Tongue (tissue), 2 donors: ENCODE data around the gene PDE3B. TPM values are rescaled to one million over a fixed set of nuclear protein-coding genes. Genes with fewer than 3 reads are reported as not detected.
"Not testable (repeated sequence)": the region's sequence is repeated elsewhere in the genome, so short reads cannot be mapped to it uniquely, and the experiment has no call there.

ENCODE experiments used
- DNase-seq: peaks from one replicate; pipeline ENCODE4 v3.0.0-alpha.2; 2015
- total RNA-seq: library from RNA; depleted of rRNA; stranded (reverse); fragments of >200 nt; gene quantifications from one replicate; pipeline ENCODE4 v1.2.3, GENCODE V29; 2014

Gene PDE3B
- total RNA-seq, 1 donor from 2014 or later, result 14.8 TPM

DNA sequence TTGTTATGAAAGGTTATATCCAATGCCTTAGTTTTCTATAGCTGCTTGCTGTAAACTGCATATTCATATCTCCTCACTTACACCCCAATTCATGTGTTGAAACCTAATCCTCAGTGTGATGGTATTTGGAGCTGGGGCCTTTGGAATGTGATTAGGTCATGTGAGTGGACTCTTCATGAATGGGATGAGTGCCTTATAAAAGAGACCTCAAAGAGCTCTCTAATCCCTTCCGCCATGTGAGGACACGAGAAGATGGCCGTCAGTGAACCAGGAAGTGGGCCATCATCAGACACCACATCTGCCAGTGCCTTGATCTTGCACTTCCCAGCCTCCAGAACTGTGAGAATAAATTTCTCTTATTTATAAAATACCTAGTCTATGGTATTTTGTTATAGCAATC is 169.2 kb downstream of the PDE3B start:
- no peak for DNase-seq

DNA sequence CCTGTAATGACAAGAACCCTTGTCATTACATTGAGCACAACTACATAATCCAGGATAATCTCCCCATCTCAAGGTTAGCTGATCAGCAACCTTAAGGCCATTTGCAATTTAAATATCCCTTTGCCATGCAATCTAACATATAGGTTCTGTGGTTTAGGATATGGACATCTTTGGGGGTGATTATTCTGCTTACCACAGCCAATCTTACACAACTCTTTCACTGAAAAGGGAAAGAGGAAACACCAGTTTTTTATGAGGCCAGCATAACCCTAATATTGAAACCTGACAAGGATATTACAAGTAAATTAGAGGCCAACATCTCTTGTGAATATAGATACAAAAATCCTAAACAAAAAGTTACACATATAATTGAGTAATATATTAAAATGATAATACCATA is 169.9 kb downstream of the PDE3B start:
- DNase-seq, result no peak

DNA sequence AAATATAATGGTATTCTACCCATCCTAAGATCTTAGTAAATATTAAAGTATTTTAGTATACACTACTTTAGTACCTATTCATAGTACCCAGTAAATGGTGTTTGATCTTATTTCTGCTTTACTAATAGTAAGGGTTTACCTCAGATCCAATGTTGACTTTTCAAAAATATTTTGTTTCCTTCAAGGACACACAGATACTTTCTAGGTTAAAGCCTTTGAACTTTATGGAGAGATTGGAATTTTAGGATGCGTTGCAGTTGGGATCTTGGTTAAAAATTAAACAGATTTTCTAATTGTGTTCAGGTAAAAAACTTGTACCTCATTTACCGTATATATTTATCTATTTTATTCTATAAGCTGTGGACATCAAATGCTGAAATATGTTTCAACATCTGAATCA is 175.2 kb downstream of the PDE3B start:
- no peak for DNase-seq

DNA sequence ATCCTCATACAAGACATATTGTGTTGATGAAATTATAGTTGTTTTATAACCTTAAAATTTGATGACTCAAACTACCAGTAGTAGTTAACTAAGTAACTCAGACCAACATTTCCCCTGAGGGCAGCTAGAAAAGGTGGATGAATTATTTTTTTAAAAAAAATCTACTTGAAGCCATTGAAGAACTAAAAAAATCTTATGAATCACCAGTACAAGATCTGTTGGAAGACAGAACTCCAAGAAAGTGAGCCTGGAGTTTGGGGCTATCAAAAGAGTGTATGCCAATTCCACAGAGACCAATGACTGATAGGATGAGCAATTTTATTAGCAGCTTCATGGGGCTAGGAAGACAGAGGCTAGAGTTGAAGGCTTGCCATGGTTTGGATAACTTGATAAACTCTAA is 176.0 kb downstream of the PDE3B start:
- no peak for DNase-seq

DNA sequence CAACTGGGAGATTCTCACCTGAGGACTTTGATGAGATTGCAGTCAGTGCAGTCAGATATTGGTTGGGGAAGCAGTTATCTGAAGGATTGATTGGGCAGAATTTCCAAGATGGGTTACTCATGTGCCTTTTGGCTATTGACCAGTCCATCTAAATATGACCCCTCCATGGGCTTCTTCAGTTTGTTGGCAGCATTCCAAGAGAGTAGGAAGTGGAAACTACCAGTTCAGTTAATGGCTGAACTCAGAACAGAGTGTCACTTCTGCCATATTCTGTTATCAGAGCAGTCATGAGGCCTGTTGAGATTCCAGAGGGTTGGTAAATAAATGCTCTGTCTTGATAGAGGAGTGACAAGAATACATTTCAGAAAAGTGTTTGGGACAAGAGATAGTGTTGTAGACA is 177.4 kb downstream of the PDE3B start:
- DNase-seq, result no peak

DNA sequence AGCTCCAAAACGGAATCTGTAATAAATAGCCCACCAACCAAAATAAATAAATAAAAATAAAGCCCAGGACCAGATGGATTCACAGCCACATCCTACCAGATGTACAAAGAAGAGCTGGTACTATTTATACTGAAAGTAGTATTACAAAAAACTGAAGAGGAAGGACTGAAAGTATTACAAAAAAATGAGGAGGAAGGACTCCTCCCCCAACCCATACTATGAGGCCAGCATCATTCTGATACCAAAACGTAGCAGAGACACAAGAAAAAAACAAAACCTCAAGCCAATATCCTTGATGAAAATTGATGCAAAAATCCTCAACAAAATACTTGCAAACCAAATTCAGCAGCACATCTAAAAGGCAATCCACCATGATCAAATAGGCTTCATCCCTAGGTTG is 183.0 kb downstream of the PDE3B start:
- DNase-seq, result no peak

DNA sequence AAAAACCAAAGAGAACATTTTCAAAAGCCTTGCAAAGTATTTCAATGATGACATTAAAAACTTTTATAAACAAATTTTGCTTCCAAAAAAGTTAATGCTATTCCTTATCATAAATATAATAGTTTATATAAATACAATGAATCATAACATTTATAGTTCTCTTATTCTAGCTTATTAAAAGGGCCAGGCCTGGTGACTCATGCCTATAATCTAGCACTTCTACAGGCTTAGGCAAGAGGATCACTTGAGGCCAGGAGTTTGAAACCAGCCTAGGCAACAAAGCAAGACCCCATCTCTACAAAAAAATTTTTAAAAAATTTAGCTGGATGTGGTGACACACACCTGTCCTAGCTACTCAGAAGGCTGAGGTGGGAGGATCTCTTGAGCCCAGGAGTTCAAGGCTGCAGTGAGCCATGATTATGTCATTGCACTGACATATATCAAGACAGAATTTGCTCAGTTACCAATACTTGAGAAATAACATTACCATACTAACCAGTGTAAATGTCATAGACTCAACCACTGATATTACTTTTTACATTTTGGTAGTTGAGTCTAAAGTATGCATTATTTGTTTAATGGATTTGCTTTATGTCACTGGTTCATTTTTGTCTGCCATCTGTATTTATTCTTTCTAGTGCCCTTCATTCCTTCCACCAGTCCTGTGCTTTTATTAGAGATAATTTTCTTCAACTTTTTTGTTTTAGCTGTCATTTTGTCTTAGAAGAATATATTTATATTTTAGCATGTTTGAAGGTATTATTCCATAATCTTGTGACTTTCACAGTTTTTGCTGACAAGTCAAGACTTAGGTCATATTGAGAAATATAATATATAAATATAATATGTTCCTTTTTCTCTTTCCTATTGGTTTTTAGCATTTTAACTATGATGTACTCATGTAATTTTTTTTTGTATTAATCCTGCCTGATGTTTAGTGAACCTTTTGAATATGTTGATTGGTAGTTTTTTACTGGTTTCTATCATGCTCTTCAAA is 192.2 kb downstream of the PDE3B start:
- no peak for DNase-seq

DNA sequence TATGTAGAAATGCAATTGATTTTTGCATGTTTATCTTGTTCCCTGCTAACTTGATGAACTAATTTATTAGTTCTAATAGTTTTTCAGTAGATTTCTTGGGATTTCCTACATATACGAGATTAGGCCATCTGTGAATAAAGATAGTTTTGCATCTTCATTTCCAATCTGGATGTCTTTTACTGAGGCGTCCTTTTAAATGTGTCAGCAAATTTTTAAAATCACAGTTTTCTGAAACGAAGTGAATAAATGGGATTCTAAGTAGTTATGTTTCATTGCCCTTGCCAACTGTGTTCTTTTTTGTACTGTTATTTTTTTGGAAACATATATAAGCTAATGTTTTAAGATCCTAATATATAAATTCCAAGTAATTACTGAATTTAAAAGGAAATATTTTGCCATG is 198.4 kb downstream of the PDE3B start:
- no peak for DNase-seq

DNA sequence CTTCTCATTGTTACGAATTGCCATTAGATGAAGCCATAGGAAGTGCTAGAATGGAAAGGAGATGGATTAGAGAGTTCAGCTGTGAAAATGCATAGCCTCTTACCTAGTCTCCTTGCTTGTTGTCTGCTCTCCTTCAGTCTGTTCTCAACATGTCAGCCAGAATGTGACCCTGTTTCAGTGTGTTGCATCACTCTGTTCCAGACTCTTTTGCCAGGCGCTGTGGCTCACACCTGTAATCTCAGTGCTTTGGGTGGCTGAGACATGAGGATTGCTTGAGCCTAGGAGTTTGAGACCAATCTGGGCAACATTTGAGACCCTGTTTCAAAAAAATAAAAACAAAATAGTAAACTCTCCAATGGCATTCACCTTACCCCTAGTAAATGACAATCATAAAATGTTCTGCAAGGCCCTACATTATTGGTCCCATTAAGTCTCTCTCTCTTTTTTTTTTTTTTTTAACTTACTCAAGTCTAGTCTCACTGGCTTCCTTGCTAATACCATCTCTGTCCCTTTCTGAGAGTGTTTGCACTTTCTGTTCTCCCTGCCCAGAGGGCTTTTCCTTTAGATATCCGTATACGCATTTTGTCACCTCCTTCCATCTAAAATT is 209.1 kb downstream of the PDE3B start:
- no peak for DNase-seq

DNA sequence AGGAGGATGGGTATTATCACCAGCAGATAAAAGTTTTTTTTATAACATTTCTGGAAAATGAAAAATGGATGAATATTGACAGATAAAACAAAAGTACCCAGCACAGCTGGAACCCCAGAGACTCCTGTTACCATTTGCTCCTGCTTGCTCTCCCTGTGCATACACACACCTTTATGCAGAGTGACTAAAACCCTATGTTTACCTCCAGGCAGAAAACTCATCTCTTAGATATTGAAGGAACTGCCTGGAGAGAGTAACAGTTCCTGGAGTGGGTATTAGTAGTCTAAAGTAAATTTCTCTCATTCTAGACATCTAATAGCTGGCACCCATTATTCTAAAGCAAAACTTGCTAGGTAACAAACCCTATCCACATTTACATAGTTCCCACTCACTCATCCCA is 210.5 kb downstream of the PDE3B start:
- DNase-seq, result no peak

DNA sequence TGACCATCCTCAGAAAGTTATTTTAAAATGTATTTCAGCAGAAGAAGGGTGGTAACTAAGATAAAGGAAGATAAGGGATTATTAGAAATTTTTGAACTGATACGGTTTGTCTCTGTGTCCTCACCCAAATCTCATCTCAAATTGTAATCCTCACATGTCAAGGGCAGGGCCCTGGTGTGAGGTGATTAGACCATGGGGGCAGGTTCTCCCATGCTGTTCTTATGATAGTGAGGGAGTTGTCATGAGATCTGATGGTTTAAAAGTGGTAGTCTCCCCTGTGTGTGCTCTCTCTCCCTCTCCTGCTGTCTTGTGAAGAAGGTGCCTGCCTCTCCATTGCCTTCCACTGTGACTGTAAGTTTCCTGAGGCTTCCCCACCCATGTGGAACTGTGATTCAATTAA is 212.3 kb downstream of the PDE3B start:
- DNase-seq, result no peak

DNA sequence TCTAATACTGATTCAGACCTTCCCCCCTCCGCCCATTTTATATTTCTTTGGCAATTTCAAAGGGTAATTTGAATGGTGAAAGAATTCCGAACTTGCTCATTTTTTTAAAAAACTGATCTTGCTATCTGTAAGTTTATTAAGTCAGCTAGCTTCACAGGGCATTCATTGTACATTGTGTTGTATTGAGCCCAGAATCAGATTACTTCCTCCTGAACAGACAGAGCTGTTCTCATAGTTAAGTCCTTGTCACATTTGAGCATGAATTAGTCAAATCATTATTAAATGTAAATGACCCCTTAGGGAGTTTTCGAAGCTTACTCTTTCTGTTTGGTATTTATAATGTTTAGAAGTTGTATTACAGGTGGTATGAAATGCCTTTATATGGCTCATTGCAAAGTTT is 214.0 kb downstream of the PDE3B start:
- DNase-seq, result no peak

DNA sequence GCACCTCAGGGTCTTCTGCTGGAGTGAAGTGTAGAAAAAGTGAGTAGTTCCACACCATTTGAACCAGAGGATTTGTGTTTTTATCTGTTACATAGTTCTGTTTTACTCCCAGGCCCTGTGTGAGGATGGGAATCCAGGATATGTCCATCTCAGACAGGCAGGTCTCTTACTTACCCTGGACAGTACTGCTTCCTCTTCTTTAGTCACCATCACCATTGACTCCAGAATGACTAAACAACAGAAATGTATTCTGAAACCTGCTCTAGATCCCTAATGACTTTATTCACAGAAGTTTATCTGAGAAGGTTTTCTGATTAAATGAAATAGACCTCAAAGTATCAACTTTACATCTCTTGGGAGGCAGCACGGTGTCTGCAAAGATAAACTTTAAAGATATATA is 214.8 kb downstream of the PDE3B start:
- no peak for DNase-seq

DNA sequence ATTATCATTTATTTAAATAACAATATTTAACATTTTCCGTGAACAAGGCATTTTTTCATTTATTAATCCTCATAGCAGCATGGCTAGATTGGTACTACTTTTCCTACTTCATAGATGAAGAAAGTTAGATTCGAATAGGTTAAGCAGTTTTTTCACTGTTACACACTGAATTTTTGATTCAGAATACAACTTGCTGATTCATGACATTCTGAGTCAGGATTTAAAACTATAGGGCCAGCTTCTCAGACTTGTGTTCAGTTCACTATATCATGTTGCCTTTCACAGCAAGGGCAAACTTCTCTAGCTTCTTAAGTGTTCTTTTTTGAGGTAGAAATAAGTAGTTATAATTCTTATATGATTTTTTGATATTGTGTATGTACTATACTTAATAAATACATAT is 216.9 kb downstream of the PDE3B start:
- no peak for DNase-seq

DNA sequence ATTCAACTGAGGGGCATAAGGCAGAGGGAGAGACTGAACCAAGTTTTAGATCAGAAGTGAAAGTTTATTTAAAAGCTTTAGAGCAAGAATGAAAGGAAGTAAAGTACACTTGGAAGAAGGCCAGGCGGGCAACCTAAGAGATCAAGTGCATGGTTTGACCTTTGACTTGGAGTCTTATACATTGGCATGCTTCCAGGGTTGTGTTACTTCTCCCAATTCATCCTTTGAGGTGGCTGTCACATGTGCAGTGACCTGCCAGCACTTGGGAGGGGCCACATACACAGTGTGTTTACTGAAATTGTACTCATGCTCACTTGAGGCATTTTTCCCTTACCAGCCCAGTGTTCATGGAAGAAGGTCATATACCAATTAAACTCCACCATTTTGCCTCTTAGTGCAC is 218.1 kb downstream of the PDE3B start:
- DNase-seq, result no peak

DNA sequence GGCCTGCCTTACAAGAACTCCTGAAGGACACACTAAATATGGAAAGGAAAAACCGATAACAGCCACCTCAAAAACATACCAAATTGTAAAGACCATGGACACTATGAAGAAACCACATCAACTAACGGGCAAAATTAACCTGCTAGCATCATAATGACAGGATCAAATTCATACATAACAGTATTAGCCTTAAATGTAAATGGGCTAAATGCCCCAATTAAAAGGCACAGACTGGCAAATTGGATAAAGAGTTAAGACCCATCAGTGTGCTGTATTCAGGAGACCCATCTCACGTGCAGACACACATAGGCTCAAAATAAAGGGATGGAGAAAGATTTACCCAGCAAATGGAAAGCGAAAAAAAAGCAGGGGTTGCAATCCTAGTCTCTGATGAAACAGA is 220.2 kb downstream of the PDE3B start:
- DNase-seq, result not testable (repeated sequence)

DNA sequence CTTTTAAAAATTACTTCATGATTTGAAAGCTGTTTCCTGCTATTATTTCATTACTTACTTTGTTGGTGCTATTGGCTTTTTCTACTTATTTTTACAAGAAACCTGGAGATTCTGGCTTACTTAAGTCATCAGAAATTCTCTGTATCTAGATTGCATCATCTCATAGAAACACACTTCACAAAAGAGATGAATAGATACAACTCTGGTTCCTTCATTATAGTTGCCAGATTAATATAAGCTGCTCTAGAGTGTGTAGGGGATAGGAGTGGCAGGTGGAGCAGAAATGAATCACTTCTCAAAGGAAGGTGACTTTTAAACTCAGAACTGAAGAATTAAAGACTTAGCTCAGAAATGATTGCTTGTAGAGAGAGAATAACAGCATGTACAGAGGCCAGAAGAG is 228.4 kb downstream of the PDE3B start:
- DNase-seq, result no peak

DNA sequence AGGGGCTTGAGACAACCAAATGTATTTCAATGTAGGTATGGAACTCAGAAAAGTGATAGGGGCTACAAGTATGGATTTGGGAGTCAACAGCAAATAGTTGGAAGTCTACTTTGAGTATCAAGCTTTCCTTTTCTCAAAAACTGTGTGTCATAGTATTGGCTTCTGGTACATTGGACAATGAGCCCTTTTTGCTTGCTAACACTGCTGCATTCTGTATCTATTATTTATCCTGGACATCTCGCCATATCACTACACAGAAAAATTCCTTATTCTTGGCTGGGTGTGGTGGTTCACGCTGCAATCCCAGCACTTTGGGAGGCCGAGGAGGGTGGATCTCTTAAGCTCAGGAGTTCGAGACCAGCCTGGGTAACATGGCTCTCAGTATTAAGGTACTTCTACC is 230.0 kb downstream of the PDE3B start:
- DNase-seq, result no peak

DNA sequence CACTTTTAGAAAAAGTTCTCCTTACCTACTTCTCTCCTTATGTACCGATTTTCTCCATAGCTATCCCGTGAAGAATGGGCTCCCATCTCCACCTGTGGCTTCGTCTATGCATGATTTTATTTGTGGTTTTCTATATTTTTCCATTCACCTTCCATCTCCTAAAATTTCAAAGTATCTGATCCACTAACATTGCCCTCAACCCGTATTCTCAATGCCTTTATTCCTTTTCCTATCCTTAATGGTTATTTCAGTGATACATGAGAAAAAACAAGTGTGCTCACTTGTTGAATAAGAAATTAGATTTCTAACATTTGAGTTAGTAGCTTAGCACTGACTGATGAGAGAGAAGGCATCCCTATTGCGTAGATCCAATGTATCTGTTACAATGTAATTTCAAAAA is 231.6 kb downstream of the PDE3B start:
- DNase-seq, result no peak

DNA sequence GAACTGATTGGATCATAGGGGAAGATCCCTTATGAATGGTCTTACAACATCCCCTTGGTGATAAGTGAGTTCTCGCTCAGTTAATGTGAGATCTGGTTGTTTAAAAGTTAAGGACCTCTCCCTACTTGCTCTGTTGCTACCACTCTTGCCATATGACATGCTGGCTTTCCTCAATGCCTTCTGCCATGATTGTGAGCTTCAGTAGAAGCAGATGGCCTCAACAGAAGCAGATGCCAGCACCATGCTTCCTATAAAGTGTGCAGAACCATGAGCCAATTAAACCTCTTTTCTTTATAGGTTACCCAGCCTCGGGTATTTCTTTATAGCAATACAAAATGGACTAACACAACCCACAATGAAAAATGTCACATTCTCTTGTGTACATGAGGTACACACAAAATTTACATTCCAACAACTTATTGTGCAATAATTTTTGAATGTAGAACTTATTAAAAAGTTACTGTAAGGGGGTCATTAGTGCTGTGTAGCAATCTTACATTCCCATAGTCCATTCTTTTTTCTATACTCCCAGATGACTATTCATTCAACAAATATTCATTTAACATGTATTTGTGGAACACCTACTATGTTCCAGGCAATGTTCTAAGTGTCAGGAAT is 238.1 kb downstream of the PDE3B start:
- no peak for DNase-seq

DNA sequence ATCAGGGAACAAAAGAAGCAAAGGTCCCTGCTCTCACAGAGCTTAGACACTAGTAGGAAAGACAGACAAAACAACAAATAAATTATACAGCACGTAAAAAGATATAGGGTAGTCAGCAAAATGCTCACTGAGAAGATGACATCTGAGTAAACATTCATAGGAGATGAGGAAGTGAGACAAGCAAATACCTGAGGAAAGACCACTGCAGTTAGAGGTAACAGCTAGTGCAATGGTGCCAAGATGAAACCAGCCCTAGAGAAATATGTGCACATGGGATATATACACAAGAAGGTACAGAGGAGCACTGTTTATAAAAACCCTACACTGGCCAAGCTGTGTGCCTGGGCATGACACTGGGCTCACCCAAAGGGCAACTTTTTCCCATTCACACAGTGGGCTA is 238.6 kb downstream of the PDE3B start:
- DNase-seq, result no peak

DNA sequence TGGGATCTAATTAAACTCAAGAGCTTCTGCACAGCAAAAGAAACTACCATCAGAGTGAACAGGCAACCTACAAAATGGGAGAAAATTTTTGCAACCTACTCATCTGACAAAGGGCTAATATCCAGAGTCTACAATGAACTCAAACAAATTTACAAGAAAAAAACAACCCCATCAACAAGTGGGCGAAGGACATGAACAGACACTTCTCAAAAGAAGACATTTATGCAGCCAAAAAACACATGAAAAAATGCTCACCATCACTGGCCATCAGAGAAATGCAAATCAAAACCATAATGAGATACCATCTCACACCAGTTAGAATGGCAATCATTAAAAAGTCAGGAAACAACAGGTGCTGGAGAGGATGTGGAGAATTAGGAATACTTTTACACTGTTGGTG is 240.1 kb downstream of the PDE3B start:
- not testable (repeated sequence) for DNase-seq

DNA sequence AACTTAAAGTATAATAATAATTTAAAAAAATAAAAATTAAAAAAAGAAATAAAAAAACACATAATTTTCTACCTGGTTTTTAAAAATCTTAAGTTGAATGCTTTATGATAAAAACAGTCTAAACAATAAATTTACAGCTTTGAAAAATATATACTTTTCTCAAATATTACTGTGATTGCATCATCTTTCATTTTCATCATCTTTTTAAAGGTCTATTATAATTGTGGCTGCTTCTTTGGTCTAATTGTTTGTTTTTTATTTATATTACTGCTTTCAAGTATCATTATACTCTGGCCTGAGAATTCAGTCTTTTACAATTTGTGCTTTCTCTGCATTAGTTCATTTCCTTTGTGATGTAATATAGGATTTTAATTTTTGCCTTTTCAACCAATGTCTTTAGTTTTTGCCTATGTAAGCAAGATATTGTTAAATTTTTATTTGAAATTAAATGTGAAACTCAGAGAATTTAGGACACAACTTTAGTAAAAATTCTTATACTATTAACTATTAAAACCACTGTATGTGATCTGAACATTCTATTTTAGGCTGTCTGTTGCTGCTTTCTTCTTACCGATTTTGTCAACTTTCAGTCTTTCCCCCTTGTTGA is 241.2 kb downstream of the PDE3B start:
- DNase-seq, result no peak
